GM10847 (cell line): Measurements from ENCODE around the gene IQSEC3.

Source experiments
- POLR2A ChIP-seq: IDR thresholded peaks from 2 replicates; pipeline ENCODE4 v1.6.1; 2011; ENCODE audit not compliant: insufficient read length; ENCODE audit errors: extremely low read depth

IQSEC3 gene

GRCh38 chr12:153080-153746 is 86.6 kb downstream of the IQSEC3 start:
- TF ChIP-seq POLR2A: no peak

GRCh38 chr12:154058-154457 is 87.5 kb downstream of the IQSEC3 start:
- no peak for TF ChIP-seq POLR2A

- no peak for TF ChIP-seq POLR2A
These were observed 88.4 kb downstream of the IQSEC3 start for GRCh38 chr12:155006-155405.

GRCh38 chr12:155646-156045 is 89.1 kb downstream of the IQSEC3 start:
- no peak for TF ChIP-seq POLR2A

- no peak for TF ChIP-seq POLR2A
These were observed 90.4 kb downstream of the IQSEC3 start for GRCh38 chr12:156945-157344.

GRCh38 chr12:157644-158043 is 91.1 kb downstream of the IQSEC3 start:
- TF ChIP-seq POLR2A: no peak

- no peak for TF ChIP-seq POLR2A
These were observed 92.7 kb downstream of the IQSEC3 start for GRCh38 chr12:159156-159782.

- TF ChIP-seq POLR2A: no peak
These were observed 94.3 kb downstream of the IQSEC3 start for GRCh38 chr12:160858-161257.

- TF ChIP-seq POLR2A: no peak
These were observed 95.3 kb downstream of the IQSEC3 start for GRCh38 chr12:161823-162222.

- no peak for TF ChIP-seq POLR2A
These were observed 96.1 kb downstream of the IQSEC3 start for GRCh38 chr12:162467-163307.

GRCh38 chr12:163406-163986 is 96.9 kb downstream of the IQSEC3 start:
- no peak for TF ChIP-seq POLR2A

GRCh38 chr12:164207-164606 is 97.6 kb downstream of the IQSEC3 start:
- no peak for TF ChIP-seq POLR2A

GRCh38 chr12:165862-166368 is 99.3 kb downstream of the IQSEC3 start:
- no peak for TF ChIP-seq POLR2A

GRCh38 chr12:166425-167075 is 100.0 kb downstream of the IQSEC3 start:
- TF ChIP-seq POLR2A: no peak
